CD4-positive, alpha-beta T cell (primary cell): ENCODE data around the gene B3GNT9. TPM values are rescaled to one million over a fixed set of nuclear protein-coding genes. Genes with fewer than 3 reads are reported as not detected.

ENCODE experiments used
- ATAC-seq: fragments of 200-7000 bp; cut with Tn5 transposase; one replicate; pipeline ENCODE4 v1.10.0; 2022; ENCODE audit warnings: mild to moderate bottlenecking; ENCODE audit not compliant: poor library complexity
- CTCF ChIA-PET: fragments of 350-600 bp; sonication (Branson Sonifier 250); formaldehyde crosslinking; loops from one replicate; lab custom pipeline; 2021; ENCODE audit warnings: antibody characterized with exemption, inconsistent platforms; lab: Charles Lee
- POLR2A ChIA-PET: fragments of 350-600 bp; sonication (Branson Sonifier 250); formaldehyde crosslinking; loops from one replicate; lab custom pipeline; 2021; ENCODE audit warnings: antibody characterized with exemption, inconsistent platforms; lab: Charles Lee
- DNase-seq, 14 experiments: peaks; one replicate each; pipeline ENCODE4 v3.0.0-alpha.2; 2013 to 2020; ENCODE audit warnings: mixed read lengths in 2 of 14
- H3K27ac ChIP-seq, 2 donors: one replicate each; pipeline versions ENCODE4 v1.5.1 to v1.7.0; 2013; ENCODE audit warnings: low read length in 2 of 2, low read depth in 1 of 2, mild to moderate bottlenecking in 1 of 2
- H3K27me3 ChIP-seq, 2 experiments: 1 replicate in 1 of 2; 2 replicates in 1 of 2; pipeline versions ENCODE4 v1.6.1 to v1.7.0; 2013; ENCODE audit warnings: low read length in 2 of 2, control low read depth in 1 of 2, mild to moderate bottlenecking in 1 of 2, moderate library complexity in 1 of 2; ENCODE audit not compliant: insufficient read depth in 2 of 2, control insufficient read depth in 1 of 2
- H3K36me3 ChIP-seq: one replicate; pipeline ENCODE4 v1.6.1; 2013; ENCODE audit warnings: low read length, control low read depth; ENCODE audit not compliant: insufficient read depth
- H3K4me1 ChIP-seq: one replicate; pipeline ENCODE4 v1.6.1; 2013; ENCODE audit warnings: low read length, control low read depth; ENCODE audit not compliant: insufficient read depth
- H3K4me3 ChIP-seq: one replicate; pipeline ENCODE4 v1.5.1; 2013; ENCODE audit warnings: mild to moderate bottlenecking, low read length, moderate library complexity
- H3K9me3 ChIP-seq, 2 experiments: 1 replicate in 1 of 2; 2 replicates in 1 of 2; pipeline versions ENCODE4 v1.6.1 to v1.7.0; 2013; ENCODE audit warnings: low read length in 2 of 2, mild to moderate bottlenecking in 2 of 2, control low read depth in 1 of 2, moderate library complexity in 1 of 2; ENCODE audit not compliant: control insufficient read depth in 1 of 2, insufficient read depth in 1 of 2
- H3K27ac Mint-ChIP-seq: one replicate; pipeline ENCODE4 v1.8.0; 2020; ENCODE audit warnings: mixed read lengths
- H3K27me3 Mint-ChIP-seq: one replicate; pipeline ENCODE4 v1.8.0; 2021; ENCODE audit warnings: mixed read lengths
- H3K36me3 Mint-ChIP-seq: one replicate; pipeline ENCODE4 v1.8.0; 2021; ENCODE audit warnings: low read depth, mixed read lengths
- H3K4me1 Mint-ChIP-seq: one replicate; pipeline ENCODE4 v1.8.0; 2021; ENCODE audit warnings: low read depth, mixed read lengths
- H3K4me3 Mint-ChIP-seq: one replicate; pipeline ENCODE4 v1.8.0; 2020; ENCODE audit warnings: mild to moderate bottlenecking, mixed read lengths
- H3K9me3 Mint-ChIP-seq: one replicate; pipeline ENCODE4 v1.8.0; 2020; ENCODE audit warnings: mixed read lengths
- intact Hi-C, 2 experiments: fragments of 100-400 bp; cut with DNase I in 1 of 2; cut with micrococcal nuclease in 1 of 2; formaldehyde crosslinking; loops; one replicate each; pipeline versions ENCODE4 v1.15.1 to v1.9.0; 2023 to 2025; cut with DNase I, micrococcal nuclease
- total RNA-seq, 174 experiments: library from RNA in 2 of 174; stranded (reverse) in 2 of 174; gene quantifications; one replicate each; pipeline ENCODE4 v1.2.3 and lab custom pipeline; 2021 to 2026
- TF ChIP-seq, protein P1 (sequence below): fragments of 200-600 bp; IDR thresholded peaks from one replicate; pipeline ENCODE4 v1.8.0; 2022; ENCODE audit warnings: antibody characterized with exemption, mild to moderate bottlenecking

B3GNT9 gene
- total RNA-seq, 2 experiments from 2014 or later, result 2.0 to 2.5 TPM

- Histone ChIP-seq H3K4me3 (no peak overlapping the region), H3K4me1 (no peaks in the 10 kb centered on the region), H3K27ac (no peak overlapping the region), H3K9me3 (no peaks in the 10 kb centered on the region), H3K36me3 (peaks cover 76% of the 10 kb centered on the region), H3K27me3 (no peaks in the 10 kb centered on the region)
- no peak overlapping the region for H3K27ac Mint-ChIP-seq
- H3K4me1 Mint-ChIP-seq, result no peaks in the 10 kb centered on the region
- no peak for DNase-seq
- TF ChIP-seq, protein P1, sequence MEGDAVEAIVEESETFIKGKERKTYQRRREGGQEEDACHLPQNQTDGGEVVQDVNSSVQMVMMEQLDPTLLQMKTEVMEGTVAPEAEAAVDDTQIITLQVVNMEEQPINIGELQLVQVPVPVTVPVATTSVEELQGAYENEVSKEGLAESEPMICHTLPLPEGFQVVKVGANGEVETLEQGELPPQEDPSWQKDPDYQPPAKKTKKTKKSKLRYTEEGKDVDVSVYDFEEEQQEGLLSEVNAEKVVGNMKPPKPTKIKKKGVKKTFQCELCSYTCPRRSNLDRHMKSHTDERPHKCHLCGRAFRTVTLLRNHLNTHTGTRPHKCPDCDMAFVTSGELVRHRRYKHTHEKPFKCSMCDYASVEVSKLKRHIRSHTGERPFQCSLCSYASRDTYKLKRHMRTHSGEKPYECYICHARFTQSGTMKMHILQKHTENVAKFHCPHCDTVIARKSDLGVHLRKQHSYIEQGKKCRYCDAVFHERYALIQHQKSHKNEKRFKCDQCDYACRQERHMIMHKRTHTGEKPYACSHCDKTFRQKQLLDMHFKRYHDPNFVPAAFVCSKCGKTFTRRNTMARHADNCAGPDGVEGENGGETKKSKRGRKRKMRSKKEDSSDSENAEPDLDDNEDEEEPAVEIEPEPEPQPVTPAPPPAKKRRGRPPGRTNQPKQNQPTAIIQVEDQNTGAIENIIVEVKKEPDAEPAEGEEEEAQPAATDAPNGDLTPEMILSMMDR, result no peak
- H3K9me3 Mint-ChIP-seq, result no peaks in the 10 kb centered on the region
- no peak overlapping the region for H3K4me3 Mint-ChIP-seq
- CTCF ChIA-PET, result no interaction called here
- H3K27me3 Mint-ChIP-seq, result no peaks in the 10 kb centered on the region
- POLR2A ChIA-PET, result no interaction called here
- ATAC-seq, result no peak
- H3K36me3 Mint-ChIP-seq, result peaks cover 94% of the 10 kb centered on the region
- intact Hi-C loops, result loop anchor here in 1 of 2 experiments (2.0 to 10.0 kb wide), 2 partner anchors 26 to 312 kb away; no protein-coding TSS in a partner anchor
These were observed 8.5 kb downstream of the B3GNT9 start for GRCh38 chr16:67142342-67142741.

DNA sequence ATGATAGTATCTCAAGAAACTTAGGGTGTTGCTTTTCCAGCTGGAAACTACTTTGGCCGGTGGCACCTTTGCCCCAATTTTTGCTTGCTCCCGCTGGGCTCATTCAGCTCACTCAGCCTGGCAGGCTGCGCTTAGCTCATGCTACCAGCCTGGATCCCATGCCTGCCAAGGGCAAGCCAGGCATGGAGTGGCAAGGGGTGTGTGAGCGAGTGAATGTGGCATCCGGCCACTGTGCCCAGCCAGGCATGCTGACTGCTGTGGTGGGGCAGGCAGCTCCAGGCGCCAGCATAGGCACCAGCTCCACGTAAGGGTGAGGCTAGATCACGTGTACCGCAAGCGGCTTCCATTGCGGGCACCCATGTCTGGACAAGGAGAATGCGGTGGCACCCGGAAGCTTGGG, 9.4 kb downstream of the B3GNT9 start:
- Histone ChIP-seq H3K9me3 (no peaks in the 10 kb centered on the region), H3K4me1 (no peaks in the 10 kb centered on the region), H3K36me3 (peaks cover 72% of the 10 kb centered on the region), H3K27ac (no peak overlapping the region), H3K4me3 (no peak overlapping the region), H3K27me3 (no peaks in the 10 kb centered on the region)
- ChIA-PET POLR2A (interaction anchor here (0.9 kb wide), 1 partner anchor 10 kb away, joined by 7 read pairs; the partner anchor contains the start of gene B3GNT9), CTCF (no interaction called here)
- no peak for ATAC-seq
- no peaks in the 10 kb centered on the region for H3K27me3 Mint-ChIP-seq
- intact Hi-C loops, result loop anchor here in 1 of 2 experiments (10.0 kb wide), 1 partner anchor 313 kb away; no protein-coding TSS in a partner anchor
- H3K27ac Mint-ChIP-seq, result no peak overlapping the region
- no peak for DNase-seq
- no peak overlapping the region for H3K4me3 Mint-ChIP-seq
- peaks cover 91% of the 10 kb centered on the region for H3K36me3 Mint-ChIP-seq
- no peaks in the 10 kb centered on the region for H3K4me1 Mint-ChIP-seq
- TF ChIP-seq, protein P1, result no peak
- no peaks in the 10 kb centered on the region for H3K9me3 Mint-ChIP-seq

GRCh38 chr16:67137605-67138004, 13.2 kb downstream of the B3GNT9 start:
- H3K4me3 ChIP-seq, result no peak overlapping the region
- no peaks in the 10 kb centered on the region for H3K9me3 Mint-ChIP-seq
- POLR2A ChIA-PET, result no interaction called here
- H3K36me3 ChIP-seq, result peaks cover 69% of the 10 kb centered on the region
- H3K4me1 Mint-ChIP-seq, result no peaks in the 10 kb centered on the region
- no peaks in the 10 kb centered on the region for H3K27me3 Mint-ChIP-seq
- DNase-seq, result no peak
- intact Hi-C loops, result no loop called here
- TF ChIP-seq, protein P1, result no peak
- H3K27ac ChIP-seq, result no peak overlapping the region
- CTCF ChIA-PET, result no interaction called here
- no peak for ATAC-seq
- H3K27ac Mint-ChIP-seq, result no peak overlapping the region
- peaks cover 88% of the 10 kb centered on the region for H3K36me3 Mint-ChIP-seq
- no peaks in the 10 kb centered on the region for H3K4me1 ChIP-seq
- H3K4me3 Mint-ChIP-seq, result no peak overlapping the region
- no peaks in the 10 kb centered on the region for H3K27me3 ChIP-seq
- H3K9me3 ChIP-seq, result no peaks in the 10 kb centered on the region
